Testis (tissue), 3 donors: ENCODE measurements around the gene EHD4. TPM values are rescaled to one million over a fixed set of nuclear protein-coding genes. Genes with fewer than 3 reads are reported as not detected.

Experiments
- DNase-seq: peaks from one replicate; pipeline ENCODE4 v3.0.0-alpha.2; 2019
- H3K27ac ChIP-seq, 2 donors: fragments of 200-600 bp; sonication (generic); one replicate each; pipeline ENCODE4 v1.5.1; 2019
- H3K27me3 ChIP-seq: fragments of 200-600 bp; sonication (generic); one replicate; pipeline ENCODE4 v1.5.1; 2019
- H3K36me3 ChIP-seq: fragments of 200-600 bp; sonication (generic); one replicate; pipeline ENCODE4 v1.5.1; 2017; ENCODE audit warnings: low read depth; ENCODE audit errors: missing control alignments
- H3K4me1 ChIP-seq: fragments of 200-600 bp; sonication (generic); one replicate; pipeline ENCODE4 v1.5.1; 2019
- H3K4me3 ChIP-seq, 2 donors: fragments of 200-600 bp; sonication (generic); one replicate each; pipeline ENCODE4 v1.5.1; 2017 to 2019
- H3K9me3 ChIP-seq: fragments of 200-600 bp; sonication (generic); one replicate; pipeline ENCODE4 v1.5.1; 2017
- POLR2A ChIP-seq: fragments of 450-650 bp; IDR thresholded peaks from one replicate; pipeline ENCODE4 v1.6.1; 2017; ENCODE audit warnings: antibody characterized with exemption, mild to moderate bottlenecking, moderate library complexity
- WGBS, 2 donors: methylation state at CpG; one replicate each; pipeline ENCODE4 v1.1.5; 2018; 5-methylcytosine and 5-hydroxymethylcytosine counted together
- intact Hi-C: fragments of 100-400 bp; cut with DNase I; formaldehyde crosslinking; loops from one replicate; pipeline ENCODE4 v1.15.1; 2023; ENCODE audit warnings: low total_unique reads
- polyA plus RNA-seq: library from polyadenylated mRNA; stranded (reverse); fragments of 350-450 nt; fragmentation: Illumina TruSeq; extraction: RNeasy Lipid Tissue Mini Kit (QIAGEN cat#74804); gene quantifications from one replicate; pipeline ENCODE4 v1.2.3, GENCODE V29; 2014; ENCODE audit warnings: low read depth, low replicate concordance; ENCODE audit not compliant: insufficient read depth
- total RNA-seq, 2 donors: library from RNA; depleted of rRNA; stranded (reverse); fragments of >200 nt; gene quantifications; one replicate each; pipeline ENCODE4 v1.2.3, GENCODE V29; 2016
- TF ChIP-seq, protein P1 (sequence below), 3 experiments: fragments of 450-650 bp in 2 of 3; fragments of 200-600 bp in 1 of 3; sonication (generic) in 1 of 3; IDR thresholded peaks; one replicate each; pipeline ENCODE4 v1.5.1; 2016 to 2019; ENCODE audit warnings: antibody characterized with exemption in 3 of 3, mild to moderate bottlenecking in 2 of 3, moderate library complexity in 1 of 3

EHD4 gene
- total and polyA plus RNA-seq, 3 donors from 2014 or later, result 8.0 to 10.2 (median 9.4) TPM

DNA sequence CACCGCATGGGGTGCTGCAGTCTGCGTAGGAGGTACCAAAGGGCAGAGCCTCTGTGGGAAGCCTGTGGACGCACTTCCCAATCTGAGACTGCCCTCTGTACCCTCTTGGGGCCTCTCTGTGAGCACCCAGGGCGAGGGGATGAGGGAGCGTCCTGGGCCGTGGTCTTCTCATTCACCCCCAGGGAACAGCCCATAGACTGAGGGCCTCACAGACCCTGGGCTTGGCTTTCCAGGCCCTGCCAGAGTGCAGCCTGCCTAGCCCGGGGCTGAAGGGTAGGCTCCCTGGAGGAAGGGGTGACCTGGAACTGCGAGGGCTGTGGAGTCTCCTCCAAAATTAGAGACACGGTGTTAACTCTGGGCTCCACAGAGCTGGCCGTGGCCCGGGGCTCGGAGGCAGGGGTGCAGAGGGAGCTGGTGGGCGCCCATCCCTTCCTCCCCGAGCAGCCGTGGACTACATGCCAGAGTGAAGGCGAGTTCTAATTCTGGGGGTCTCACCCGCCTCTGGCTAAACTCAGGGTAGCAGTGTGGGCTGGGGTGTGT lies 78.0 kb downstream of the EHD4 start:
- WGBS, 2 donors, result 70 to 81% methylated on average over 7 to 16 of the region's 17 CpGs
- H3K27ac ChIP-seq, result peak overlapping the region in 1 of 2 donors; percentile 36
- no peaks in the 10 kb centered on the region for H3K36me3 ChIP-seq
- H3K9me3 ChIP-seq, result no peaks in the 10 kb centered on the region
- peaks cover 12% of the 10 kb centered on the region for H3K4me1 ChIP-seq
- H3K27me3 ChIP-seq, result no peaks in the 10 kb centered on the region
- no peak for DNase-seq
- H3K4me3 ChIP-seq, result no peak overlapping the region
- intact Hi-C loops, result no loop called here
- TF ChIP-seq, protein P1, sequence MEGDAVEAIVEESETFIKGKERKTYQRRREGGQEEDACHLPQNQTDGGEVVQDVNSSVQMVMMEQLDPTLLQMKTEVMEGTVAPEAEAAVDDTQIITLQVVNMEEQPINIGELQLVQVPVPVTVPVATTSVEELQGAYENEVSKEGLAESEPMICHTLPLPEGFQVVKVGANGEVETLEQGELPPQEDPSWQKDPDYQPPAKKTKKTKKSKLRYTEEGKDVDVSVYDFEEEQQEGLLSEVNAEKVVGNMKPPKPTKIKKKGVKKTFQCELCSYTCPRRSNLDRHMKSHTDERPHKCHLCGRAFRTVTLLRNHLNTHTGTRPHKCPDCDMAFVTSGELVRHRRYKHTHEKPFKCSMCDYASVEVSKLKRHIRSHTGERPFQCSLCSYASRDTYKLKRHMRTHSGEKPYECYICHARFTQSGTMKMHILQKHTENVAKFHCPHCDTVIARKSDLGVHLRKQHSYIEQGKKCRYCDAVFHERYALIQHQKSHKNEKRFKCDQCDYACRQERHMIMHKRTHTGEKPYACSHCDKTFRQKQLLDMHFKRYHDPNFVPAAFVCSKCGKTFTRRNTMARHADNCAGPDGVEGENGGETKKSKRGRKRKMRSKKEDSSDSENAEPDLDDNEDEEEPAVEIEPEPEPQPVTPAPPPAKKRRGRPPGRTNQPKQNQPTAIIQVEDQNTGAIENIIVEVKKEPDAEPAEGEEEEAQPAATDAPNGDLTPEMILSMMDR (IDR thresholded peaks at IDR 0.05), result no peak
- TF ChIP-seq POLR2A, result no peak

DNA sequence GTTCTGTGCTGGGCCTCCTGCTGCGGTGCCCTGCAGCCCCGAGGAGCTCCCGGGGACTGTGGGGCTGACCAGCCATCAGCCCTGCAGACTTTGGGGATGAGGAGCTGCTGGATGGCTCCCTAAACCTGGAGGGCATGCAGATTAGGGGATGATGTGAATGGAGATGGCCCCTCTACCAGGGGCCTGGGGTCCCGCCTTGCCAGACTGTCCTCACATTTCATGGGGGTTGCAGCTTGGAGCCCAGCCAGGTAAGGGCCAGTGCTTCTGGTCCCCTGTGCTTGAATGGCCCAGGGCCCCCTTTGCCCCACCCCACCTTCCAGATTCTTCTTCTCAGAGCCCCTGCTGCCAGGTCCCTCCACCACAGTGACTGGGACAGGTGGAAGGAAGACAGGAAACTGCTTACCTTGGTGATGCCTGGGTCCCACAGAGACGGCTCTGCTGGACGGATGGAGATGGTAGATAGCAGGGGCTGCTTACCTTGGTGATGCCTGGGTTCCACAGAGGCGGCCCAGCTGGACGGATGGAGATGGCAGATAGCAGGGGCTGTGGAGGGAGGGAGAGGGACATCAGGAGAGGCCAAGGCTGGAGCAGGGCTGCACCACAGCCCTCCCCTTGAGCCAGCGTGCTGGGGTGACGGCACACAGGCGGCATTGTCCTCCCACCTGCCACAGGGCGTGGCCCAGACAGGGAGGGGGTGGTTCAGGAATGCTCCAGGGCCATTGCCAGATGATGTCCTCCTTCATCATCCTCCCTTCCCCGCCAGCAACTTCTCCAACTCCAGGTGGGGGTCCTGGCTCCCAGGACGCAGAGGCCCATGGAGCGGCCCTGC lies 78.7 kb downstream of the EHD4 start, which contains the start of gene SPTBN5:
SPTBN5 (minus strand) TSS at position 632 of the 829 bp plus-strand sequence; CDS start at position 76, 556 bp downstream.
- no peaks in the 10 kb centered on the region for H3K9me3 ChIP-seq
- TF ChIP-seq POLR2A, result no peak
- TF ChIP-seq, protein P1 (IDR thresholded peaks at IDR 0.05), result no peak
- H3K27ac ChIP-seq, result peak within 1 kb of the TSS in 1 of 2 donors; percentile 36
- intact Hi-C loops, result no loop called here
- no peaks in the 10 kb centered on the region for H3K36me3 ChIP-seq
- peaks cover 12% of the 10 kb centered on the region for H3K4me1 ChIP-seq
- H3K4me3 ChIP-seq, result no peak within 1 kb of the TSS
- H3K27me3 ChIP-seq, result no peaks in the 10 kb centered on the region
- 79 to 85% methylated on average over 12 to 15 of the region's 15 CpGs for WGBS, 2 donors
- DNase-seq, result no peak

DNA sequence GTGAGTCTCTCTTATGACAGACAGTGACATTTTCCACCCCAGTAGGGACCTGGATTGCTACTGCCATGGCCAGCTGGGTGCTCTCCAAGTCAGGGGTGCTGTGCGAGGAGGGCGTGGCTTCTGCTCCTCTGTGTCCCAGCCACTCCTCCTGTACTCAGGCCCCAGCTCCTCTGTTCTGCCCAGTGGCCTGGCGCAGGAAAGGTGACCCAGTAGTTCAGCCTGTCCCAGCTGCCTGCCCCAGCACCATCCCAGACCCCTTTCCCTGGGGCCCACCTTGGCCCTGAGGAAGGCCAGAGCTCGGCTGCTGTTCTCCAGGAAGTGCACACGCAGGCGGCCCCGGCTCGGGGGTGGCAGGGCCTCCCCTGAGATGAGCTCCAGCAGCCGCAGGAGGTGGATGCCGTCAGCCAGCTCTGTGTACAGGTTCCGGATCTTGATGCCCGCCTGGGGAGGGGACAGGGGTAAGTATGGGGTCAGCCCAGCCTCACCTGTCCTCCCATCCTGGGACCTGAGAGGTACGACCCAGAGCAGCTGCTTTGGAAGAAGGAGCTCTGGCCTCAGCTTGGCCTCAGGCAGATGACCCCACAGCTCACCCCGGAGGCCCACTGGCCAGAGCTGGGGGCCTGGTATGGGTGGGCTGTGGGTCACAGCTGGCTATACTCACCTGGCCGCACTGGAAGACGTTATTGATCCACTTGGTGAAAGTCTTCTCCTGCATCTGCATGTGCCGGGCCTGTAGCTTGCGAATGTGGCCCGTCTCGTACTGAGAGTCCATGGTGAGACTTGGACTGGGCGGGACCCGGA lies 79.5 kb downstream of the EHD4 start:
- no peak overlapping the region for H3K27ac ChIP-seq
- H3K4me3 ChIP-seq, result no peak overlapping the region
- TF ChIP-seq POLR2A, result no peak
- TF ChIP-seq, protein P1 (IDR thresholded peaks at IDR 0.05), result no peak
- intact Hi-C loops, result no loop called here
- no peaks in the 10 kb centered on the region for H3K36me3 ChIP-seq
- H3K4me1 ChIP-seq, result peaks cover 12% of the 10 kb centered on the region
- WGBS, 2 donors, result 69 to 81% methylated on average over 2 to 22 of the region's 22 CpGs
- H3K27me3 ChIP-seq, result no peaks in the 10 kb centered on the region
- DNase-seq, result peak; percentile 56
- H3K9me3 ChIP-seq, result no peaks in the 10 kb centered on the region

DNA sequence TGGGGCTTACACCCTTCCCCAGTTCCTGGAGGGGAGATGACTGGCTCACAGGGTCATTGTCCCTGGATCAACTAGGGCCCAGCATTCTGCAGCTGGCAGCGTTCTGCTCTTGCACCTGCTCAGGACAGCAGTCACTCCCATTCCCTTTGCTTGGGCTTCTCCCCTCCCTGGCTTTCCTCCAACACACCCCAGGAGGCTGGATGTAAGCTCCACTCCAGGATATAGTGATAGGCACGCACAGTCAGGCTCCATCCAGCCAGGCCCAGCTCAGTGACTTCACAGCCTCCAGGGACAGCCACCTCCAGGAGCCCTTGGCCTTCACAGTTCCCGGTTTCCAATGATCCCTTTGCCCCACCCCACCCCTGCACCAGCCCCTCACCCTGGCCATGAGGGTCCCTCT lies 80.4 kb downstream of the EHD4 start:
- no peak overlapping the region for H3K27ac ChIP-seq
- TF ChIP-seq, protein P1 (IDR thresholded peaks at IDR 0.05), result no peak
- TF ChIP-seq POLR2A, result no peak
- H3K4me1 ChIP-seq, result peaks cover 12% of the 10 kb centered on the region
- no peak overlapping the region for H3K4me3 ChIP-seq
- H3K27me3 ChIP-seq, result no peaks in the 10 kb centered on the region
- no peaks in the 10 kb centered on the region for H3K9me3 ChIP-seq
- WGBS, 2 donors, result 86% methylated on average over 2 to 3 of the region's 3 CpGs
- DNase-seq, result no peak
- H3K36me3 ChIP-seq, result no peaks in the 10 kb centered on the region
- intact Hi-C loops, result no loop called here
